HG03039 (cell line): ENCODE data around the gene HMGA1.
"Not testable (repeated sequence)": the region's sequence is repeated elsewhere in the genome, so short reads cannot be mapped to it uniquely, and the experiment has no call there.

ENCODE experiments used
- ATAC-seq: cut with Tn5 transposase; IDR thresholded peaks from one replicate; pipeline ENCODE4 v1.9.1; 2021; ENCODE audit warnings: mild to moderate bottlenecking, moderate library complexity; ENCODE audit not compliant: unreplicated experiment

Gene HMGA1

GRCh38 chr6:34259529-34260069 lies 22.9 kb downstream of the HMGA1 start:
- no peak for ATAC-seq

GRCh38 chr6:34260576-34261267 lies 24.0 kb downstream of the HMGA1 start:
- ATAC-seq, result no peak

GRCh38 chr6:34263484-34263883 lies 26.8 kb downstream of the HMGA1 start:
- ATAC-seq, result not testable (repeated sequence)

GRCh38 chr6:34267746-34268145 lies 31.1 kb downstream of the HMGA1 start:
- ATAC-seq, result no peak

GRCh38 chr6:34269132-34269531 lies 32.5 kb downstream of the HMGA1 start:
- not testable (repeated sequence) for ATAC-seq

GRCh38 chr6:34269658-34270341 lies 33.1 kb downstream of the HMGA1 start:
- not testable (repeated sequence) for ATAC-seq

- ATAC-seq, result no peak
Measured at GRCh38 chr6:34272013-34272926, 35.6 kb downstream of the HMGA1 start.

GRCh38 chr6:34273242-34273805 lies 36.7 kb downstream of the HMGA1 start:
- ATAC-seq, result no peak

- no peak for ATAC-seq
Measured at GRCh38 chr6:34274129-34274528, 37.5 kb downstream of the HMGA1 start.

- no peak for ATAC-seq
Measured at GRCh38 chr6:34275128-34275804, 38.6 kb downstream of the HMGA1 start.

GRCh38 chr6:34276191-34276590 lies 39.5 kb downstream of the HMGA1 start:
- no peak for ATAC-seq

GRCh38 chr6:34276881-34277762 lies 40.4 kb downstream of the HMGA1 start:
- ATAC-seq, result no peak

GRCh38 chr6:34277763-34278112 lies 41.1 kb downstream of the HMGA1 start:
- no peak for ATAC-seq

GRCh38 chr6:34278833-34279232 lies 42.2 kb downstream of the HMGA1 start:
- no peak for ATAC-seq

GRCh38 chr6:34280216-34280615 lies 43.5 kb downstream of the HMGA1 start:
- no peak for ATAC-seq

GRCh38 chr6:34281702-34282334 lies 45.1 kb downstream of the HMGA1 start:
- no peak for ATAC-seq

GRCh38 chr6:34284563-34285447 lies 48.1 kb downstream of the HMGA1 start:
- ATAC-seq, result no peak
